ENCODE data around the gene MTMR12. TPM values are rescaled to one million over a fixed set of nuclear protein-coding genes. Genes with fewer than 3 reads are reported as not detected.

Gene MTMR12
- total and polyA plus RNA-seq, 2 of the 13 experiments (the other 11 are each of a cell fraction or from before 2014, with no cell fraction given): 23.4 to 36.6 TPM

DNA sequence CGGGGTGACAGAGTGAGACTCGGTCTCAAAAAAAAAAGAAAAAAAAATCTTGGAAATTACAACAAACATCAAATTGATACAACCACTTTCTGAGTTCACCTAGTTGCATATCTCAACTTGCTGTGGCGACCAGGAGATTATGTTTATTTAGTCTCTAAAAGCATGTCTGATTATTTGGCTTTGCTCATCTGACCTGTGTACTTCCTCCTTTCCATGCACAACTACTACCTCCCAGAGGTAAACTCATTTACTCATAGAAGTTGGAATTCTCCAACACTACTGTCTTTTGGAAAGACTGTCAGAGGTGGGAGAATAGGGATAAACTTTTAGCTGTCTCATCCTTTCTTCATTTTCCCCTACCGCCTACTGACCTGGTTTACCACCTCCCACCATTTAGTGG, 42.6 kb downstream of the MTMR12 start (continued):
- TF ChIP-seq ZBTB33 (CRISPR knock-in tag; IDR thresholded peaks at IDR 0.05) (no peak), ZSCAN20 (CRISPR knock-in tag; IDR thresholded peaks at IDR 0.05; ENCODE audit: borderline replicate concordance) (0 out of 2 replicates have a peak, but pooled peaks have one; percentile 68), RARA (CRISPR knock-in tag; IDR thresholded peaks at IDR 0.05) (peak; percentile 52), RXRB (CRISPR knock-in tag; IDR thresholded peaks at IDR 0.05; ENCODE audit: borderline replicate concordance) (peak; percentile 39; the same call in 1 of the 2 replicates), RFX3 (CRISPR knock-in tag; IDR thresholded peaks at IDR 0.05) (no peak), MED1 (CRISPR knock-in tag; IDR thresholded peaks at IDR 0.05) (peak; percentile 66), CHD2 (IDR thresholded peaks at IDR 0.05; ENCODE audit: low read depth, low read length) (no peak), ZNF644 (CRISPR knock-in tag; IDR thresholded peaks at IDR 0.05; ENCODE audit: low read depth) (0 out of 2 replicates have a peak, but pooled peaks have one; percentile 19), ETV5 (CRISPR knock-in tag; IDR thresholded peaks at IDR 0.05; ENCODE audit: borderline replicate concordance) (peak; percentile 52; the same call in 1 of the 2 replicates), GATAD2A (CRISPR knock-in tag; IDR thresholded peaks at IDR 0.05) (peak; percentile 55), HMG20A (CRISPR knock-in tag; IDR thresholded peaks at IDR 0.05; ENCODE audit: borderline replicate concordance) (peak; percentile 45; the same call in 1 of the 2 replicates), NCOA2 (CRISPR knock-in tag; IDR thresholded peaks at IDR 0.05) (0 out of 2 replicates have a peak, but pooled peaks have one; percentile 25), ZNF792 (CRISPR knock-in tag; IDR thresholded peaks at IDR 0.05) (peak; percentile 99)
- TF ChIP-seq, protein P1, sequence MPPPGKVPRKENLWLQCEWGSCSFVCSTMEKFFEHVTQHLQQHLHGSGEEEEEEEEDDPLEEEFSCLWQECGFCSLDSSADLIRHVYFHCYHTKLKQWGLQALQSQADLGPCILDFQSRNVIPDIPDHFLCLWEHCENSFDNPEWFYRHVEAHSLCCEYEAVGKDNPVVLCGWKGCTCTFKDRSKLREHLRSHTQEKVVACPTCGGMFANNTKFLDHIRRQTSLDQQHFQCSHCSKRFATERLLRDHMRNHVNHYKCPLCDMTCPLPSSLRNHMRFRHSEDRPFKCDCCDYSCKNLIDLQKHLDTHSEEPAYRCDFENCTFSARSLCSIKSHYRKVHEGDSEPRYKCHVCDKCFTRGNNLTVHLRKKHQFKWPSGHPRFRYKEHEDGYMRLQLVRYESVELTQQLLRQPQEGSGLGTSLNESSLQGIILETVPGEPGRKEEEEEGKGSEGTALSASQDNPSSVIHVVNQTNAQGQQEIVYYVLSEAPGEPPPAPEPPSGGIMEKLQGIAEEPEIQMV (CRISPR knock-in tag; IDR thresholded peaks at IDR 0.05; ENCODE audit: low read depth): no peak

Data from HepG2 (cell line).